ENCODE measurements around the gene SON. TPM values are rescaled to one million over a fixed set of nuclear protein-coding genes. Genes with fewer than 3 reads are reported as not detected.

The SON gene
- total RNA-seq, 3 donors from 2014 or later = 265 to 355 (median 330) TPM

DNA sequence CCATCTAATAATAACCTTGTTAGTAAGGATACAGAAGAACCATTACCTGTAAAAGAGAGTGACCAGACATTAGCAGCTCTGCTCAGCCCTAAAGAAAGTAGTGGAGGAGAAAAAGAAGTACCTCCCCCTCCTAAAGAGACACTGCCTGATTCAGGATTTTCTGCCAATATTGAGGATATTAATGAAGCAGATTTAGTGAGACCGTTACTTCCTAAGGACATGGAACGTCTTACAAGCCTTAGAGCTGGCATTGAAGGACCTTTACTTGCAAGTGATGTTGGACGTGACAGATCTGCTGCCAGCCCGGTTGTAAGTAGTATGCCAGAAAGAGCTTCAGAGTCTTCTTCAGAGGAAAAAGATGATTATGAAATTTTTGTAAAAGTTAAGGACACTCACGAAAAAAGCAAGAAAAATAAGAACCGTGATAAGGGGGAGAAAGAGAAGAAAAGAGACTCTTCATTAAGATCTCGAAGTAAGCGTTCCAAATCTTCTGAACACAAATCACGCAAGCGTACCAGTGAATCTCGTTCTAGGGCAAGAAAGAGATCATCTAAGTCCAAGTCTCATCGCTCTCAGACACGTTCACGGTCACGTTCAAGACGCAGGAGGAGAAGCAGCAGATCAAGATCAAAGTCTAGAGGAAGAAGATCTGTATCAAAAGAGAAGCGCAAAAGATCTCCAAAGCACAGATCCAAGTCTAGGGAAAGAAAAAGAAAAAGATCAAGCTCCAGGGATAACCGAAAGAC is 11.6 kb downstream of the SON start:
- Histone ChIP-seq H3K9me3 (no peaks in the 10 kb centered on the region), H3K4me3 (no peak overlapping the region), H3K4me1 (peaks cover 0 to 8% of the 10 kb centered on the region in 2 donors), H3K27me3 (no peaks in the 10 kb centered on the region), H3K36me3 (peaks cover 24% of the 10 kb centered on the region), H3K27ac (no peak overlapping the region)
- TF ChIP-seq POLR2AphosphoS5 (IDR thresholded peaks at IDR 0.05) (no peak), POLR2A (IDR thresholded peaks at IDR 0.05) (no peak)
- DNase-seq (ENCODE audit: low spot score in 2 of 2) = no peak
- intact Hi-C loops (cut with DNase I; ENCODE audit: low total_unique reads) = loop anchor here (5.0 kb wide), 1 partner anchor 463 kb away; no protein-coding TSS in a partner anchor

DNA sequence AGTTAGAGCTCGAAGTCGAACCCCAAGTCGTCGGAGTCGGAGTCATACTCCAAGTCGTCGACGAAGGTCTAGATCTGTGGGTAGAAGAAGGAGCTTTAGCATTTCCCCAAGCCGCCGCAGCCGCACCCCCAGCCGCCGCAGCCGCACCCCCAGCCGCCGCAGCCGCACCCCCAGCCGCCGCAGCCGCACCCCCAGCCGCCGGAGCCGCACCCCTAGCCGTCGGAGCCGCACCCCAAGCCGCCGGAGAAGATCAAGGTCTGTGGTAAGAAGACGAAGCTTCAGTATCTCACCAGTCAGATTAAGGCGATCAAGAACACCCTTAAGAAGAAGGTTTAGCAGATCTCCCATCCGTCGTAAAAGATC is 12.1 kb downstream of the SON start:
- Histone ChIP-seq H3K36me3 (peaks cover 29% of the 10 kb centered on the region), H3K27ac (no peak overlapping the region), H3K4me1 (peaks cover 0 to 8% of the 10 kb centered on the region in 2 donors), H3K9me3 (no peaks in the 10 kb centered on the region), H3K27me3 (no peaks in the 10 kb centered on the region), H3K4me3 (no peak overlapping the region)
- no peak for DNase-seq (ENCODE audit: low spot score in 2 of 2)
- intact Hi-C loops (cut with DNase I; ENCODE audit: low total_unique reads) = loop anchor here (5.0 kb wide), 1 partner anchor 462 kb away; no protein-coding TSS in a partner anchor
- TF ChIP-seq, protein P1, sequence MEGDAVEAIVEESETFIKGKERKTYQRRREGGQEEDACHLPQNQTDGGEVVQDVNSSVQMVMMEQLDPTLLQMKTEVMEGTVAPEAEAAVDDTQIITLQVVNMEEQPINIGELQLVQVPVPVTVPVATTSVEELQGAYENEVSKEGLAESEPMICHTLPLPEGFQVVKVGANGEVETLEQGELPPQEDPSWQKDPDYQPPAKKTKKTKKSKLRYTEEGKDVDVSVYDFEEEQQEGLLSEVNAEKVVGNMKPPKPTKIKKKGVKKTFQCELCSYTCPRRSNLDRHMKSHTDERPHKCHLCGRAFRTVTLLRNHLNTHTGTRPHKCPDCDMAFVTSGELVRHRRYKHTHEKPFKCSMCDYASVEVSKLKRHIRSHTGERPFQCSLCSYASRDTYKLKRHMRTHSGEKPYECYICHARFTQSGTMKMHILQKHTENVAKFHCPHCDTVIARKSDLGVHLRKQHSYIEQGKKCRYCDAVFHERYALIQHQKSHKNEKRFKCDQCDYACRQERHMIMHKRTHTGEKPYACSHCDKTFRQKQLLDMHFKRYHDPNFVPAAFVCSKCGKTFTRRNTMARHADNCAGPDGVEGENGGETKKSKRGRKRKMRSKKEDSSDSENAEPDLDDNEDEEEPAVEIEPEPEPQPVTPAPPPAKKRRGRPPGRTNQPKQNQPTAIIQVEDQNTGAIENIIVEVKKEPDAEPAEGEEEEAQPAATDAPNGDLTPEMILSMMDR (IDR thresholded peaks at IDR 0.05) = no peak
- TF ChIP-seq POLR2AphosphoS5 (IDR thresholded peaks at IDR 0.05) = no peak
- no peak for TF ChIP-seq POLR2A (IDR thresholded peaks at IDR 0.05)

DNA sequence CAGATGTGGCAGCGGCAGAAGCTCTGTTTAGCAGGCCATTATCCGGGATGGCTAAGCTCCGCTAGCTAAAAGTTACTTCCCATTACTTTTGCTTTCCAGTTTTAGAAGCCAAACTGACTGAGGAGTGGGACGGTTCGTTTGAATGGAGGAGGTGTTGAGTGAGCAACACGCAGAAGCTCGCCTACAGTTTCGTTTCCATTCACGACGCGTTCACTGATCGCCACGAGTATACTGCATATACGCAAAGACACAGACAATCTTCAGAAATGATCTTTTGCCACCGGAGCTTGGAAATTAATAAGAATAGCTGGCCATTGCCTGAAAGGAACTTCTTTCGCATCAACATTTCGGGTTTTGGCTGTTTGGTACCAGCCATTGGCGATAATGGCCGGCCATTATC is 14.6 kb downstream of the SON start:
- intact Hi-C loops (cut with DNase I; ENCODE audit: low total_unique reads) = no loop called here
- TF ChIP-seq POLR2A (IDR thresholded peaks at IDR 0.05) (no peak), POLR2AphosphoS5 (IDR thresholded peaks at IDR 0.05) (no peak)
- TF ChIP-seq, protein P1 (IDR thresholded peaks at IDR 0.05) = no peak

DNA sequence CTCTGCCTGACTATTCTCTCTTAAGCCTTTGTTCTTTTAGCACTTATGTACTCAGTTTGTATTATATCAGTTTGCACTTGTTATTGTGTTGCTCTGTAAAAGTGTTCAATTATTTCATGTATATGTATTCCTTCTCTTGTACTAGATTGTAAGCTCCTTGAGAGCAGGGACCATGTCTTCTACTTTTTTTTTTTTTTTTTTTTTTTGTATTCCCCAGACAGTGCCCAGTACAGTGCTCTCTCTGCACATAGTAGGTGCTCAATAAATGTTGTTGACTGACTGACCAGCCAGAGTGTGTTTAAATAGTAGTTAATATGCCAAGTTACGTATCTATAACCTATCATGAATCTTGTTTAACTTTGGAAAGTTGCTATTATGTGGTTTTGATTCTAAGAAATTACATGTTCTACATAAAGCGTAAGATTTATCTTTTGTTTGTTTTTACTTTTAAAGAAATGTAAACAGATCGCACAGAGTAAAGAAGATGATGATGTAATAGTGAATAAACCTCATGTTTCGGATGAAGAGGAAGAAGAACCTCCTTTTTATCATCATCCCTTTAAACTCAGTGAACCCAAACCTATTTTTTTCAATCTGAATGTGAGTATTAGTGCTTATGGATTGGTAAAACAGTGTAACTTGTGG is 16.1 kb downstream of the SON start:
- no peak overlapping the region for H3K4me3 ChIP-seq
- intact Hi-C loops (cut with DNase I; ENCODE audit: low total_unique reads) = no loop called here
- H3K4me1 ChIP-seq = peaks cover 0 to 8% of the 10 kb centered on the region in 2 donors
- H3K27me3 ChIP-seq = no peaks in the 10 kb centered on the region
- TF ChIP-seq POLR2A (IDR thresholded peaks at IDR 0.05) = no peak
- no peak for TF ChIP-seq POLR2AphosphoS5 (IDR thresholded peaks at IDR 0.05)
- TF ChIP-seq, protein P1 (IDR thresholded peaks at IDR 0.05) = no peak
- H3K27ac ChIP-seq = no peak overlapping the region
- peaks cover 9% of the 10 kb centered on the region for H3K36me3 ChIP-seq
- DNase-seq (ENCODE audit: low spot score in 2 of 2) = no peak
- no peaks in the 10 kb centered on the region for H3K9me3 ChIP-seq

More for the DNA sequence above, 14.6 kb downstream of the SON start:
- H3K4me3 ChIP-seq = no peak overlapping the region
- peaks cover 0 to 8% of the 10 kb centered on the region in 2 donors for H3K4me1 ChIP-seq
- peaks cover 9% of the 10 kb centered on the region for H3K36me3 ChIP-seq
- DNase-seq (ENCODE audit: low spot score in 2 of 2) = no peak
- no peaks in the 10 kb centered on the region for H3K9me3 ChIP-seq
- no peak overlapping the region for H3K27ac ChIP-seq
- H3K27me3 ChIP-seq = no peaks in the 10 kb centered on the region

DNA sequence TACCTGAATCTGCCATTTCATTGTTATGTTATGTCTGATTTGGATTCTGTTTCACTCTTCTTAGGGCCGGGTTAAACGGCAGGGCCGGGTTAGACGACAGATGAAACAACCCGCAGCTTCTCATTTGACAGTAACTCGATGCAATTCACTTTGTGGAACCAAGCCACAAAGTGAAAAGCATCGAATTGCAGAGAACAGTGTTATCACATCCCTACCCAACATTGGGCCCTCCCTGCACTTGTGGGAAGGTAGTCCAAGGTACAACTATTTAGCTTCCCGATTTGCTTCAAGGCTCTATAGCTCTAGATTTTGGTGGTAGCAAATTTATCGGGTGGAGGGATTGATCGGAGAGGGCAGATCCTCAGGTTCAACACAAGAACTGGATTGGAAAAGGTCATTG is 17.0 kb downstream of the SON start:
- H3K27ac ChIP-seq = no peak overlapping the region
- no peak for TF ChIP-seq POLR2AphosphoS5 (IDR thresholded peaks at IDR 0.05)
- TF ChIP-seq, protein P1 (IDR thresholded peaks at IDR 0.05) = no peak
- TF ChIP-seq POLR2A (IDR thresholded peaks at IDR 0.05) = no peak

More for the DNA sequence above, 17.0 kb downstream of the SON start:
- Histone ChIP-seq H3K4me3 (no peak overlapping the region), H3K27me3 (no peaks in the 10 kb centered on the region), H3K9me3 (no peaks in the 10 kb centered on the region), H3K36me3 (peaks cover 9% of the 10 kb centered on the region), H3K4me1 (peaks cover 0 to 8% of the 10 kb centered on the region in 2 donors)
- DNase-seq (ENCODE audit: low spot score in 2 of 2) = no peak
- intact Hi-C loops (cut with DNase I; ENCODE audit: low total_unique reads) = no loop called here
